GM12878 (cell line): ENCODE data around the gene MEMO1. TPM values are rescaled to one million over a fixed set of nuclear protein-coding genes. Genes with fewer than 3 reads are reported as not detected.

Experiments used
- BCL3 ChIP-seq: IDR thresholded peaks from 2 replicates; pipeline ENCODE4 v1.6.1; 2011; ENCODE audit warnings: borderline replicate concordance, low read depth, mild to moderate bottlenecking, moderate library complexity, low read length; ENCODE audit not compliant: insufficient read depth, poor library complexity, severe bottlenecking
- BMI1 ChIP-seq: fragments of 450-650 bp; IDR thresholded peaks from 2 replicates; pipeline ENCODE4 v1.6.1; 2016; ENCODE audit warnings: mild to moderate bottlenecking, moderate library complexity, borderline replicate concordance
- CHD2 ChIP-seq: IDR thresholded peaks from 2 replicates; pipeline ENCODE4 v1.6.1; 2011; ENCODE audit warnings: low read depth, low read length, improper control_type of control experiment, borderline replicate concordance
- ETV6 ChIP-seq, 2 experiments: fragments of 450-650 bp in 1 of 2; IDR thresholded peaks in 1 of 2; conservative IDR thresholded peaks in 1 of 2; 2 replicates each; pipeline ENCODE4 v1.6.1; 2014; ENCODE audit warnings: antibody characterized with exemption in 1 of 2, borderline replicate concordance in 1 of 2, low read depth in 1 of 2, mild to moderate bottlenecking in 1 of 2, moderate library complexity in 1 of 2
- FOXM1 ChIP-seq: IDR thresholded peaks from 2 replicates; pipeline ENCODE4 v1.6.1; 2012; ENCODE audit warnings: low read depth, mild to moderate bottlenecking, inconsistent platforms, low read length, moderate library complexity
- IRF4 ChIP-seq: IDR thresholded peaks from 2 replicates; pipeline ENCODE4 v1.6.1; 2011; ENCODE audit warnings: low read depth, low read length
- JUNB ChIP-seq: IDR thresholded peaks from 2 replicates; pipeline ENCODE4 v1.6.1; 2016; ENCODE audit warnings: antibody characterized with exemption, mild to moderate bottlenecking
- KAT2A ChIP-seq: conservative IDR thresholded peaks from 2 replicates; pipeline ENCODE4 v1.6.1; 2011; ENCODE audit warnings: low read depth, low read length; ENCODE audit not compliant: control insufficient read depth
- KLF5 ChIP-seq: fragments of 450-650 bp; IDR thresholded peaks from 2 replicates; pipeline ENCODE4 v1.6.1; 2014; ENCODE audit warnings: mild to moderate bottlenecking; ENCODE audit not compliant: partially characterized antibody
- MEF2A ChIP-seq: IDR thresholded peaks from 2 replicates; pipeline ENCODE4 v1.6.1; 2011; ENCODE audit warnings: low read depth, mild to moderate bottlenecking, low read length, moderate library complexity; ENCODE audit not compliant: insufficient read depth
- MEF2B ChIP-seq: fragments of 450-650 bp; IDR thresholded peaks from 2 replicates; pipeline ENCODE4 v1.6.1; 2018; ENCODE audit warnings: mild to moderate bottlenecking, moderate library complexity; ENCODE audit not compliant: partially characterized antibody, poor library complexity, severe bottlenecking
- MXI1 ChIP-seq: fragments of 150-350 bp; IDR thresholded peaks from 2 replicates; pipeline ENCODE4 v1.6.1; 2011; ENCODE audit warnings: low read depth, mild to moderate bottlenecking, inconsistent platforms, low read length, improper control_type of control experiment
- PAX8 ChIP-seq: fragments of 450-650 bp; IDR thresholded peaks from 2 replicates; pipeline ENCODE4 v1.6.1; 2017; ENCODE audit warnings: mild to moderate bottlenecking, moderate library complexity
- RAD21 ChIP-seq: IDR thresholded peaks from 2 replicates; pipeline ENCODE4 v1.6.1; 2011; ENCODE audit warnings: mild to moderate bottlenecking, low read depth, low read length, moderate library complexity; ENCODE audit not compliant: insufficient read depth
- SIN3A ChIP-seq: IDR thresholded peaks from 2 replicates; pipeline ENCODE4 v1.6.1; 2012; ENCODE audit warnings: low read depth, low read length, improper control_type of control experiment
- SMAD1 ChIP-seq: fragments of 450-650 bp; IDR thresholded peaks from 2 replicates; pipeline ENCODE4 v1.6.1; 2018; ENCODE audit warnings: mild to moderate bottlenecking, low read depth; ENCODE audit not compliant: partially characterized antibody
- SMARCA5 ChIP-seq: fragments of 450-650 bp; IDR thresholded peaks from 2 replicates; pipeline ENCODE4 v1.6.1; 2017; ENCODE audit warnings: mild to moderate bottlenecking
- SP1 ChIP-seq: IDR thresholded peaks from one replicate; pipeline ENCODE4 v1.6.1; 2011; ENCODE audit warnings: low read depth, low read length
- SPI1 ChIP-seq: IDR thresholded peaks from 2 replicates; pipeline ENCODE4 v1.6.1; 2011; ENCODE audit warnings: low read depth, mild to moderate bottlenecking, low read length, moderate library complexity, borderline replicate concordance; ENCODE audit not compliant: insufficient read depth
- SUZ12 ChIP-seq: fragments of 200-600 bp; sonication (generic); IDR thresholded peaks from one replicate; pipeline ENCODE4 v1.6.1; 2018; ENCODE audit warnings: antibody characterized with exemption, mild to moderate bottlenecking; ENCODE audit not compliant: unreplicated experiment
- ZBTB40 ChIP-seq: fragments of 450-650 bp; IDR thresholded peaks from 2 replicates; pipeline ENCODE4 v1.6.1; 2016; ENCODE audit warnings: mild to moderate bottlenecking, moderate library complexity, borderline replicate concordance
- polyA plus RNA-seq, 11 experiments: library from polyadenylated mRNA; depleted of rRNA in 4 of 11; unstranded in 6 of 11; stranded (reverse) in 5 of 11; fragments of >200 nt; fragmentation: Nextera tagmentation in 4 of 11; fragmentation: Illumina TruSeq in 1 of 11; extraction: Ambion mirVana in 4 of 11; extraction: Trizol in 1 of 11; gene quantifications; 1 replicate in 1 of 11; 2 replicates in 10 of 11; pipeline versions ENCODE4 v1.2.1 to v1.2.3, GENCODE V29; 2011 to 2016; ENCODE audit warnings: inconsistent platforms in 2 of 11, missing spikeins in 2 of 11, low read depth in 1 of 11
- total RNA-seq, 4 experiments: library from RNA; depleted of rRNA in 3 of 4; stranded (reverse); fragments of >200 nt in 3 of 4; fragmentation: Illumina TruSeq in 1 of 4; extraction: Trizol in 1 of 4; gene quantifications; 2 replicates each; pipeline versions ENCODE4 v1.2.1 to v1.2.3, GENCODE V29; 2013 to 2021
- TF ChIP-seq, protein P1 (sequence below): fragments of 450-650 bp; IDR thresholded peaks from 2 replicates; pipeline ENCODE4 v1.6.1; 2018; ENCODE audit warnings: borderline replicate concordance, mild to moderate bottlenecking; ENCODE audit not compliant: partially characterized antibody

MEMO1 gene
- total and polyA plus RNA-seq, 10 of the 15 experiments (the other 5 are each of a cell fraction or from before 2014, with no cell fraction given), result 39.8 to 99.1 (median 72.2) TPM

- TF ChIP-seq BCL3 (no peak), ETV6 (conservative IDR thresholded peaks at IDR 0.05 in 1 of 2, IDR thresholded peaks at IDR 0.05 in 1 of 2; ENCODE audit: borderline replicate concordance in 1 of 2, low read depth in 1 of 2) (no peak), SPI1 (peak; percentile 74), SMAD1 (no peak), FOXM1 (no peak), MEF2B (no peak), KLF5 (no peak), JUNB (no peak), RAD21 (peak; percentile 23; the same call in 1 of the 2 replicates), IRF4 (0 out of 2 replicates have a peak, but pooled peaks have one; percentile 26), PAX8 (no peak), CHD2 (peak; percentile 31; the same call in 1 of the 2 replicates), KAT2A (no peak), SIN3A (no peak), SUZ12 (no peak), ZBTB40 (no peak), MEF2A (no peak), SMARCA5 (0 out of 2 replicates have a peak, but pooled peaks have one; percentile 19), MXI1 (no peak), SP1 (no peak), BMI1 (no peak)
- TF ChIP-seq, protein P1, sequence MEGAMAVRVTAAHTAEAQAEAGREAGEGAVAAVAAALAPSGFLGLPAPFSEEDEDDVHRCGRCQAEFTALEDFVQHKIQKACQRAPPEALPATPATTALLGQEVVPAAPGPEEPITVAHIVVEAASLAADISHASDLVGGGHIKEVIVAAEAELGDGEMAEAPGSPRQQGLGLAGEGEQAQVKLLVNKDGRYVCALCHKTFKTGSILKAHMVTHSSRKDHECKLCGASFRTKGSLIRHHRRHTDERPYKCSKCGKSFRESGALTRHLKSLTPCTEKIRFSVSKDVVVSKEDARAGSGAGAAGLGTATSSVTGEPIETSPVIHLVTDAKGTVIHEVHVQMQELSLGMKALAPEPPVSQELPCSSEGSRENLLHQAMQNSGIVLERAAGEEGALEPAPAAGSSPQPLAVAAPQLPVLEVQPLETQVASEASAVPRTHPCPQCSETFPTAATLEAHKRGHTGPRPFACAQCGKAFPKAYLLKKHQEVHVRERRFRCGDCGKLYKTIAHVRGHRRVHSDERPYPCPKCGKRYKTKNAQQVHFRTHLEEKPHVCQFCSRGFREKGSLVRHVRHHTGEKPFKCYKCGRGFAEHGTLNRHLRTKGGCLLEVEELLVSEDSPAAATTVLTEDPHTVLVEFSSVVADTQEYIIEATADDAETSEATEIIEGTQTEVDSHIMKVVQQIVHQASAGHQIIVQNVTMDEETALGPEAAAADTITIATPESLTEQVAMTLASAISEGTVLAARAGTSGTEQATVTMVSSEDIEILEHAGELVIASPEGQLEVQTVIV, result no peak
These were observed 30.0 kb downstream of the MEMO1 start (continued) for GRCh38 chr2:31980674-31981356.
